ENCODE results near the gene CACNA1C. TPM values are rescaled to one million over a fixed set of nuclear protein-coding genes. Genes with fewer than 3 reads are reported as not detected.
A peak's percentile ranks its signal among the peaks of the same experiment; 100 is the strongest.

Gene CACNA1C
- total RNA-seq, 4 donors from 2014 or later: 5.2 to 12.9 (median 6.3) TPM

DNA sequence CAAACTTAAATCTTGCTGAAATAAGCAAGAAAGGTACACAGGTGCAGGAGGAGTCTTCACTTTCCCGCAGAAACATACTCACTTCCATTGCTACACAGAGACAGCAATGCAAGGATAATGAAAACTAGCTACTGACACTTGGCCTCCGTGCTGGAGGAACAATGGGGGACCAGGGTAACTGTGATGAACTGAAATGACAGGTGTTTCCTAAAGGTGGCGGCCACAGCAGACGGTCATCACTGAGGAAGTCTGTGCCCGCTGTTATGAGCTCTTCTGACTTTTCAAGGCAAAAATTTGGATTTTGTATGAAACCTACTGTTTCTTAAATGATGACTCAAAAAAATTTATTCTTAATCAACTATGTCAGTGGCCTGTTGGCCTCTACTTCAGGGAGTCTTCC lies 189.4 kb downstream of the CACNA1C start:
- H3K27me3 ChIP-seq: no peaks in the 10 kb centered on the region
- TF ChIP-seq, protein P1, sequence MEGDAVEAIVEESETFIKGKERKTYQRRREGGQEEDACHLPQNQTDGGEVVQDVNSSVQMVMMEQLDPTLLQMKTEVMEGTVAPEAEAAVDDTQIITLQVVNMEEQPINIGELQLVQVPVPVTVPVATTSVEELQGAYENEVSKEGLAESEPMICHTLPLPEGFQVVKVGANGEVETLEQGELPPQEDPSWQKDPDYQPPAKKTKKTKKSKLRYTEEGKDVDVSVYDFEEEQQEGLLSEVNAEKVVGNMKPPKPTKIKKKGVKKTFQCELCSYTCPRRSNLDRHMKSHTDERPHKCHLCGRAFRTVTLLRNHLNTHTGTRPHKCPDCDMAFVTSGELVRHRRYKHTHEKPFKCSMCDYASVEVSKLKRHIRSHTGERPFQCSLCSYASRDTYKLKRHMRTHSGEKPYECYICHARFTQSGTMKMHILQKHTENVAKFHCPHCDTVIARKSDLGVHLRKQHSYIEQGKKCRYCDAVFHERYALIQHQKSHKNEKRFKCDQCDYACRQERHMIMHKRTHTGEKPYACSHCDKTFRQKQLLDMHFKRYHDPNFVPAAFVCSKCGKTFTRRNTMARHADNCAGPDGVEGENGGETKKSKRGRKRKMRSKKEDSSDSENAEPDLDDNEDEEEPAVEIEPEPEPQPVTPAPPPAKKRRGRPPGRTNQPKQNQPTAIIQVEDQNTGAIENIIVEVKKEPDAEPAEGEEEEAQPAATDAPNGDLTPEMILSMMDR (IDR thresholded peaks at IDR 0.05): no peak
- TF ChIP-seq POLR2A (IDR thresholded peaks at IDR 0.05) (no peak), EP300 (IDR thresholded peaks at IDR 0.05) (no peak)
- H3K36me3 ChIP-seq: no peaks in the 10 kb centered on the region
- no peak for DNase-seq (ENCODE audit: low spot score in 2 of 2)
- no peak overlapping the region for H3K4me3 ChIP-seq
- H3K4me1 ChIP-seq: no peaks in the 10 kb centered on the region
- no peaks in the 10 kb centered on the region for H3K9me3 ChIP-seq
- WGBS, 2 donors: 90% methylated on average over 5 of the region's 5 CpGs
- no peak overlapping the region for H3K27ac ChIP-seq

DNA sequence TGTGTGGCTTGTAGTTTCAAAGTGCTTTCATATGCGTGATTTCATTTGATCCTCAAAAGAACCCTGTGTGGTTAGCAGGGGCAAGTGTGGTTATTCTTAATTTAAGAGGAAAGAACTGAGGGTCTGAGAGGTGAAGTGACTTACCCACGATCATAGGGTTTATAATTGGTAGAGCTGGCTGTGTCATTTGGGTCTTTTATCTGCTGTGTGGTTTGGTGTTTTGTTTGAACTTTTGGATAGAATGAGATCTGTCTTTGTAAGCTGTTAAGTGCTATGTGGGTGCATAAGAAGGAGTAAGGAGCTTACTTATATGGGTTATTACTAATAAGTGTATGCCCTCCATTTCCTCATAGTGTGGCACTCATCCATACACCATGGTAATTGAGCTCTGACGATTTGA lies 190.0 kb downstream of the CACNA1C start:
- no peaks in the 10 kb centered on the region for H3K36me3 ChIP-seq
- no peaks in the 10 kb centered on the region for H3K4me1 ChIP-seq
- H3K4me3 ChIP-seq: no peak overlapping the region
- DNase-seq (ENCODE audit: low spot score in 2 of 2): no peak
- TF ChIP-seq POLR2A (IDR thresholded peaks at IDR 0.05) (no peak), EP300 (IDR thresholded peaks at IDR 0.05) (no peak)
- TF ChIP-seq, protein P1 (IDR thresholded peaks at IDR 0.05): no peak
- no peaks in the 10 kb centered on the region for H3K27me3 ChIP-seq
- no peaks in the 10 kb centered on the region for H3K9me3 ChIP-seq
- H3K27ac ChIP-seq: no peak overlapping the region
- WGBS, 2 donors: 88 to 92% methylated on average over 3 of the region's 3 CpGs

DNA sequence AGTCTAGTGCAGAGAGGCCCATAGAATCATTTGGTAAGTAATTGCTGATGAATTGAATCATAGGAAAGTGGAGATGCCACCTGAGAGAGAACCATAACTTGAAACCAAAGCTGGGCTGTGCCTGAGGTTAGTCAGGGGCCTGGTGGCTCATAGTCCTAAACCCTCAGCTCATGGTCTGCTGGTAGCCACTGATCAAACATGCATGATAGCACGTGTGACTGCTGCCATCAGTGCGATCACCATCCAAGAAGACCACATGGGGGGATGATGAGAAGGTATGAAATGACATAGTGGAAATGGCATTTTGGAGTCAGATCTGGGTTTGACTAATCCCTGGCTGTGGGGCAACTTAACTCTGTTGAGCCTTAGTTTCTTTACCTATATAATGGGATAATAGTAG lies 190.5 kb downstream of the CACNA1C start:
- no peaks in the 10 kb centered on the region for H3K4me1 ChIP-seq
- WGBS, 2 donors: 87 to 100% methylated on average over 2 of the region's 2 CpGs

DNA sequence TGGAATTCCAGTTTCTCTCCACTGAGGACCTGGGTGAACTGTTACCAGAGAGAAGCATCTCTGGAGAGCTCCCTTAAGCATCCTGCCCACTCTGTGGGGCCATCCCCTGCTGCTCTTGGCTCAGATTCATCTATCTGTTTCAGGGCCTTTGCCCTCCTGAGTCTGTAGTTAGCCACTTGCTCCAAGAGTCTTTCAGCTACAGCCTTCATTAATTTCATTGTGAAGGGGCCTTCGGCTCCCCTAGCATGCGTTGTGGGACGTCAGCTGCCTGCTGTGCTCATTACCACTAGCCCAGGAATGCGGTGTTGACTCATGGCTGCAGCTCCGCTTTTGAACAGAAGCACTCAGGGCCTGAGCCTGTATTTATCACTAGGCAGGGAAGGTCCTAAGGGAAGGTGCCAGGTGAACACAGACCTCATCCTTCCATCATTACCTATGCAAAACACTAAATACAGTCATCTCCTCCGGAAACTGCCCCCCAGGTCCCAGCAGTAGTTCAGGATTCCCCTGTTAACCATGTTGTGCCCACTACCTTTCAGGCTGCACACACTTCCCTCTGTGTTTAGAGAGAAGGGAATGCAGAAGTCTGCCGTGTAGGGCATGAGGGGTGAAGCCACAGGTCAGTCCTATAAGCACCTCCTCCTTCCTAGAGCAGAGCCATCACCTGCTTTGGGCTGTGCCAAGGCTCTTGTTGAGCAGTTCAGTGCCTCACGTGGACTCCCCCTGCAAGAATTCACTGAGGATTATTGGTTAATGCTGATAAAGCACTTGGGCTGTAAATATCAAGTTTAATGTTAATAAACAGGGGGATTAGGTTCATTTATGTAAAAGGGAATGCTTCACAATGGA lies 191.4 kb downstream of the CACNA1C start:
- DNase-seq (ENCODE audit: low spot score in 2 of 2): peak in 1 of 2 donors; percentile 12
- Histone ChIP-seq H3K27me3 (no peaks in the 10 kb centered on the region), H3K27ac (peak overlapping the region in 1 of 4 donors; percentile 8), H3K36me3 (no peaks in the 10 kb centered on the region), H3K4me3 (no peak overlapping the region), H3K4me1 (no peaks in the 10 kb centered on the region), H3K9me3 (no peaks in the 10 kb centered on the region)
- WGBS, 2 donors: 33 to 38% methylated on average over 8 of the region's 8 CpGs
- TF ChIP-seq, protein P1 (IDR thresholded peaks at IDR 0.05): no peak
- TF ChIP-seq POLR2A (IDR thresholded peaks at IDR 0.05) (no peak), EP300 (IDR thresholded peaks at IDR 0.05) (no peak)

More for the DNA sequence above, 190.5 kb downstream of the CACNA1C start:
- DNase-seq (ENCODE audit: low spot score in 2 of 2): no peak
- no peak for TF ChIP-seq POLR2A (IDR thresholded peaks at IDR 0.05)
- TF ChIP-seq, protein P1 (IDR thresholded peaks at IDR 0.05): no peak
- TF ChIP-seq EP300 (IDR thresholded peaks at IDR 0.05): no peak
- Histone ChIP-seq H3K36me3 (no peaks in the 10 kb centered on the region), H3K4me3 (no peak overlapping the region), H3K9me3 (no peaks in the 10 kb centered on the region), H3K27ac (no peak overlapping the region), H3K27me3 (no peaks in the 10 kb centered on the region)

DNA sequence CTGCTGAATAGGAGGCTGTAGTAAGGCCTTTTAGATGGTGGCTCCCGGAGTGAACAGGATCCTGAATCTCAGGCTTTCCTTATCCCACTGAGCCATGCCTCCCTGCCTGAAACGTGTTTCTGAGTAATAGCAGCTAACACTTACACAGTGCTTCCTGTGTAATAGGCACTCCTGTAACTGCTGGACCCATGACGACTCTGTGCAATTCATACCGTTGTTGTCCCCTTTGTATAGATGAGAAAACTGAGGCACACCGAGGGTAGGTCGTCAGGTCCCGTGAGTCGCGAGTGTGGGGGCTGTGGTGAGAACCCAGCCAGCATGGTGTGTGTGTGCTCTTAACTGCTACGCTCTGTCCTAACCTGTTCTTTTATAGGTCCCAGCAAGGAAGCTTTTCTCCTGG lies 193.6 kb downstream of the CACNA1C start:
- no peak for DNase-seq (ENCODE audit: low spot score in 2 of 2)
- Histone ChIP-seq H3K9me3 (no peaks in the 10 kb centered on the region), H3K27me3 (no peaks in the 10 kb centered on the region), H3K4me1 (no peaks in the 10 kb centered on the region), H3K4me3 (no peak overlapping the region), H3K27ac (no peak overlapping the region), H3K36me3 (no peaks in the 10 kb centered on the region)
- WGBS, 2 donors: 81 to 87% methylated on average over 10 of the region's 10 CpGs
- TF ChIP-seq POLR2A (IDR thresholded peaks at IDR 0.05) (no peak), EP300 (IDR thresholded peaks at IDR 0.05) (no peak)
- TF ChIP-seq, protein P1 (IDR thresholded peaks at IDR 0.05): no peak

Measured in tibial nerve (tissue), 4 donors.